Ishikawa (cell line): Measurements from ENCODE around the gene FOXA2.

Experiments used
- CEBPB ChIP-seq: IDR thresholded peaks from 2 replicates; pipeline ENCODE4 v1.6.1; 2012
- CREB1 ChIP-seq: IDR thresholded peaks from 2 replicates; pipeline ENCODE4 v1.6.1; 2012; ENCODE audit warnings: low read depth
- EGR1 ChIP-seq: IDR thresholded peaks from 2 replicates; pipeline ENCODE4 v1.6.1; 2012
- EP300 ChIP-seq: IDR thresholded peaks from 2 replicates; pipeline ENCODE4 v1.6.1; 2012; ENCODE audit warnings: borderline replicate concordance
- FOXM1 ChIP-seq: IDR thresholded peaks from 2 replicates; pipeline ENCODE4 v1.6.1; 2012; ENCODE audit warnings: low read depth, borderline replicate concordance
- NFIC ChIP-seq: IDR thresholded peaks from 2 replicates; pipeline ENCODE4 v1.6.1; 2012
- RAD21 ChIP-seq: IDR thresholded peaks from 2 replicates; pipeline ENCODE4 v1.6.1; 2012; ENCODE audit warnings: low read depth
- TAF1 ChIP-seq: IDR thresholded peaks from 2 replicates; pipeline ENCODE4 v1.6.1; 2012; ENCODE audit warnings: low read depth, mild to moderate bottlenecking
- TCF12 ChIP-seq: IDR thresholded peaks from 2 replicates; pipeline ENCODE4 v1.6.1; 2012; ENCODE audit warnings: low read depth
- TEAD4 ChIP-seq: IDR thresholded peaks from 2 replicates; pipeline ENCODE4 v1.6.1; 2012
- YY1 ChIP-seq: IDR thresholded peaks from 2 replicates; pipeline ENCODE4 v1.6.1; 2012; ENCODE audit warnings: low read depth
- ZBTB7A ChIP-seq: IDR thresholded peaks from 2 replicates; pipeline ENCODE4 v1.6.1; 2012; ENCODE audit warnings: low read depth
- TF ChIP-seq, protein P1 (sequence below): IDR thresholded peaks from 2 replicates; pipeline ENCODE4 v1.6.1; 2012
- TF ChIP-seq, protein P2 (sequence below): IDR thresholded peaks from 2 replicates; pipeline ENCODE4 v1.6.1; 2012
- TF ChIP-seq, protein P3 (sequence below): IDR thresholded peaks from 2 replicates; pipeline ENCODE4 v1.6.1; 2012; ENCODE audit warnings: low read depth, mild to moderate bottlenecking

Gene FOXA2

DNA sequence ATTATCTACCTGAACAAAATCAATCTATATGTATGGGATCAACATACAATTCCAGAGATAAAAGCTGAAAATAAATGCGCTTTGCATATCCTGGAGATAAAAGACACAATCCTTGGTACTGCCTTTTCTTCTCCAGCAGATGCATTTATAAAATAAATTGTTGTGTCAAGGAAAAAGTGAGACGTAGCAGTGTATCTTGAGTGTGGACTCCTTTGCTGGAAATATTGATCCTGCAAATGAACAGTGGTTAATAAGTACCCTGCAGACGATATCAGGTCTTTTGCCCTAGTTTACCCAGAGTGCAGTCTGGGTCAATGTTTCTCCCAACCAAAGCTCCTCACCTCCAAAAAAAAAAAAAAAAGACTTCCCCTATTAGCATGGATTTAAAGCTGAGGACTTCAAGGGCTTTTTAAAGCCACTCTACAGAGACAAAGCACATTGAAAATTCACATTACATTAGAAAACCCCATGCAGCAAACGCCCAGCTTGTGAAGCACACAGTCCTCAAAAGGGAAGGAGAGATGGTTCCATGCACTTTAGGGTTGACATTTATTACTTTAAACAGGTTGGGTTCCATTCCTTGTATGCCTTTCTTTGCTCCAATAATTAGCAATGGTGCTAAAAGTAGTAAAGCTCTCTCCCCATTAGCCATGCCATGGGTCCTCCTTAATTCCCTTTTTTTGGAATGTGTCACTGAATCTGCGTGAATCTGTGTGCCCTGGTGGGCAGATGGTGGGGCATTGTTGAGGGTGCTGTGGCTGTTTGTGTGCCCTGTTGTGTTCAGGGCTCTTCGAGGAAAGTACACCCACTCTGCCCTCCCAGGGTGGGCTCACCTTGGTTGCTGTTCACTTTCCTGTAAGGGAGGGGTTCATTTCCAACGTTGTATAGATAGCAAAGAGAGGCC lies 21.1 kb downstream of the FOXA2 start:
- TF ChIP-seq RAD21 = no peak
- TF ChIP-seq, protein P1, sequence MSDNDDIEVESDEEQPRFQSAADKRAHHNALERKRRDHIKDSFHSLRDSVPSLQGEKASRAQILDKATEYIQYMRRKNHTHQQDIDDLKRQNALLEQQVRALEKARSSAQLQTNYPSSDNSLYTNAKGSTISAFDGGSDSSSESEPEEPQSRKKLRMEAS = no peak
- no peak for TF ChIP-seq NFIC
- no peak for TF ChIP-seq EGR1
- no peak for TF ChIP-seq TEAD4
- TF ChIP-seq EP300 = no peak
- TF ChIP-seq, protein P2, sequence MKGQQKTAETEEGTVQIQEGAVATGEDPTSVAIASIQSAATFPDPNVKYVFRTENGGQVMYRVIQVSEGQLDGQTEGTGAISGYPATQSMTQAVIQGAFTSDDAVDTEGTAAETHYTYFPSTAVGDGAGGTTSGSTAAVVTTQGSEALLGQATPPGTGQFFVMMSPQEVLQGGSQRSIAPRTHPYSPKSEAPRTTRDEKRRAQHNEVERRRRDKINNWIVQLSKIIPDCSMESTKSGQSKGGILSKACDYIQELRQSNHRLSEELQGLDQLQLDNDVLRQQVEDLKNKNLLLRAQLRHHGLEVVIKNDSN = no peak
- no peak for TF ChIP-seq TAF1
- no peak for TF ChIP-seq CREB1
- TF ChIP-seq FOXM1 = no peak
- TF ChIP-seq TCF12 = no peak
- TF ChIP-seq YY1 = no peak
- no peak for TF ChIP-seq ZBTB7A
- no peak for TF ChIP-seq CEBPB
- TF ChIP-seq, protein P3, sequence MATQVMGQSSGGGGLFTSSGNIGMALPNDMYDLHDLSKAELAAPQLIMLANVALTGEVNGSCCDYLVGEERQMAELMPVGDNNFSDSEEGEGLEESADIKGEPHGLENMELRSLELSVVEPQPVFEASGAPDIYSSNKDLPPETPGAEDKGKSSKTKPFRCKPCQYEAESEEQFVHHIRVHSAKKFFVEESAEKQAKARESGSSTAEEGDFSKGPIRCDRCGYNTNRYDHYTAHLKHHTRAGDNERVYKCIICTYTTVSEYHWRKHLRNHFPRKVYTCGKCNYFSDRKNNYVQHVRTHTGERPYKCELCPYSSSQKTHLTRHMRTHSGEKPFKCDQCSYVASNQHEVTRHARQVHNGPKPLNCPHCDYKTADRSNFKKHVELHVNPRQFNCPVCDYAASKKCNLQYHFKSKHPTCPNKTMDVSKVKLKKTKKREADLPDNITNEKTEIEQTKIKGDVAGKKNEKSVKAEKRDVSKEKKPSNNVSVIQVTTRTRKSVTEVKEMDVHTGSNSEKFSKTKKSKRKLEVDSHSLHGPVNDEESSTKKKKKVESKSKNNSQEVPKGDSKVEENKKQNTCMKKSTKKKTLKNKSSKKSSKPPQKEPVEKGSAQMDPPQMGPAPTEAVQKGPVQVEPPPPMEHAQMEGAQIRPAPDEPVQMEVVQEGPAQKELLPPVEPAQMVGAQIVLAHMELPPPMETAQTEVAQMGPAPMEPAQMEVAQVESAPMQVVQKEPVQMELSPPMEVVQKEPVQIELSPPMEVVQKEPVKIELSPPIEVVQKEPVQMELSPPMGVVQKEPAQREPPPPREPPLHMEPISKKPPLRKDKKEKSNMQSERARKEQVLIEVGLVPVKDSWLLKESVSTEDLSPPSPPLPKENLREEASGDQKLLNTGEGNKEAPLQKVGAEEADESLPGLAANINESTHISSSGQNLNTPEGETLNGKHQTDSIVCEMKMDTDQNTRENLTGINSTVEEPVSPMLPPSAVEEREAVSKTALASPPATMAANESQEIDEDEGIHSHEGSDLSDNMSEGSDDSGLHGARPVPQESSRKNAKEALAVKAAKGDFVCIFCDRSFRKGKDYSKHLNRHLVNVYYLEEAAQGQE = no peak

DNA sequence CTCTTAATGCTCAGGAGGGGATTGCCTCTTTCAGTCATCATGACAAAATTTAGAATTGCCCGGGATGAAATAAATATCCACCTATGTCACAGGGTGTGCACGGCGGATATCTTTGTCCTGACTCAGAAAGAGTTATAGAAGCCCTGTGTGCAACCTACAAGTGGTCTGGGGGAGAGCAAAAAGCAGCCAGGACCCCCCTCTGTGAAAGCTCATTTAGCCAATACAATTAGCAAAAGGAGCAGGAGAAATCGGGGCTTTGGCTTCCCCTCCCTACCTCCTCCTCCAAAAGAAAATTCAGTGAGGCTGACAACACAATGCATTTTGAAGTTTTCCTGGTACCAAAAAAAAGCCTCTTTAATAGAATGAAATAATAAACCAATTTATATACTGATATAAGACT lies 21.8 kb downstream of the FOXA2 start:
- no peak for TF ChIP-seq EGR1
- TF ChIP-seq, protein P3 = no peak
- TF ChIP-seq RAD21 = no peak
- no peak for TF ChIP-seq TEAD4
- no peak for TF ChIP-seq CEBPB
- TF ChIP-seq, protein P2 = no peak
- TF ChIP-seq YY1 = no peak

DNA sequence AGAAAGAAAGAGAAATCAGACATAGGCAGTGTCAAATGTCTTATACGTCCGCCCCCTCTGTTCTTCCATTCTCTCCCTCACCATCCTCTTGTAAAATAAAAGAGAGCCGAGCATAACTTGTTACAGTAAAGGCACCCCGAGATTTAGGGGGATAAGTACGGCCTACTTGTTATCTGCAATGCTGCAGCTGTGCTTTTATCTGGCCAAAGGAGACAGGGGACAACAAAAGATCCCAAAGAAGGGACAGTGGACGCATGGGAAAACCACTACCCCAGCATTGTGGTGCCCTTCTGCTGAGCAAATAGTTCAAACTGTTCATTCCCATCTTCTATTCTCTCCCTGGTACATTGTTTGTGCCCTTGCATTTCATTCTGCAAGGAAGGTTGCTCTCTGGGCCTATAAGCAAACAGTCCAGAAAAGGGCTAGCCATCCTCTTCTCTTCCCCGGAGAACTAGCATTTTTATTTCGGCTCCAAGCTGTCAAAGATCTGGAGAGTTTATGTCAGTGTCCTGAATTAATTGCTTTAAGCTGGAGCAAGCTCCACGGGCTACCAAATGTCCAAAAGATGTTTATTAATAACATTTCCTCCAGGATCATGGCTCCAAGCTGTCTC lies 22.3 kb downstream of the FOXA2 start:
- TF ChIP-seq TAF1 (no peak), EGR1 (no peak), TCF12 (no peak), NFIC (no peak), CREB1 (no peak)
- TF ChIP-seq, protein P3 = no peak
- TF ChIP-seq, protein P2 = no peak

DNA sequence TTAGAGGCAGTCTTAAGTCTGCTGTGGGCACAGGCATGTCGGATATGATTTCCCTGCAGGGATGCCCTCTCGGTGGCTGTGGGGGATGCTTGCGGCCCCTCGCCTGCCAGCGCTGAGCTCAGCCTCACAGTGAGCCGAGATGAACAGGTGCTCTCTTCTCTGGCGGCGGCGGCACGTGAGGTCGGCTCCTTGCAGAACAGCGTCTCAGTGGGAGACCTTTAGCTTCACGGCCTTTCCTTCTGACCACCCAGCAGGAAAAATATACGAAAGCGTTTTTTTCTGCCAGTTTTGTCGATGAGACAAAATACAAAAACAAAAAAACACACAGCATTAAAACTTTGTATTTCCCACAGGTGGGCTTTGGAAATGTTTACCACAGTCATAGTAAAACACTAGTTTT lies 23.6 kb downstream of the FOXA2 start:
- TF ChIP-seq CEBPB = no peak
- no peak for TF ChIP-seq TAF1
- no peak for TF ChIP-seq EP300
- no peak for TF ChIP-seq CREB1
- TF ChIP-seq RAD21 = no peak
- TF ChIP-seq, protein P2 = no peak
- no peak for TF ChIP-seq TEAD4
- no peak for TF ChIP-seq EGR1
- TF ChIP-seq YY1 = no peak
- TF ChIP-seq FOXM1 = no peak
- TF ChIP-seq TCF12 = no peak
- no peak for TF ChIP-seq ZBTB7A
- no peak for TF ChIP-seq NFIC
- TF ChIP-seq, protein P3 = no peak
